ENCODE results near the gene BMF.
"Not testable (repeated sequence)": the region's sequence is repeated elsewhere in the genome, so short reads cannot be mapped to it uniquely, and the experiment has no call there.

BMF gene

DNA sequence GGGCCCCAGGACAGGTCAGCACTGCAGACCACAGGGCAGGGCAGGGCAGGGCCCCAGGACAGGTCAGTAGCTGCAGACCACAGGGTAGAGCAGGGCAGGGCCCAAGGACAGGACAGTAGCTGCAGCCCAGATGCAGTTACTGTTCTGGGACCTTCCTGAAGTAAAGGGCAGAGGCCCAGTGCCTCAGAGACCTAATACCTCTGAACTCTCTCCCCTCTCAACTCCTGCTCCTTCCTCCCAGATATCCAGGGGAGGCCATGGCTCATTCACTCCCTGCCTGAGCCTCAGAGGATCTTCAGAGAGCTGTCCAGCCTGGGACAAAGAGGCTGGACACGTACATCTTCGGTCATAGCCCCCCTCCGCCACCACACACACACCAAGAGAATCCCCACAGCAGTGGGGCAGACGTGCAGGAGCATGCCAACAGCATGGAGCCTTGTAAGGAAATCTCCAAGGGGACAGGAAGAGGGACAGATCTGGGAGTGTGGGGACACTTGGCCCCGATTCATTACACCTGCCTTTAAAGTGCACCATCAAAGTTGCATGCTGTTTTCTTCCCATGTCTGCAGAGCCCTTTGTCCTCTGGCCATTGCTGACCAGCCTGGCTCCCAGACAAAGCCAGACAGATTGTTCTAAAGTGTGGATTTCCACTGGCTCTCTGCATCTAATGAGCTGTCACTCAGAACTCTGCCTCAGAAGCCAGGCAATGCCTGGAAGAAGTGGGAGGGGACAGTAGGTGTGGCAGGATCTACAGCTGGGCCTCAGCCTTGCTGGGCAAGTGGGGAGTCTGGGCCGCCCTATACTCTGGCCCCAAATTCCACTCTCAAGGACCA, 28.0 kb upstream of the BMF start:
- TF ChIP-seq, protein P1, sequence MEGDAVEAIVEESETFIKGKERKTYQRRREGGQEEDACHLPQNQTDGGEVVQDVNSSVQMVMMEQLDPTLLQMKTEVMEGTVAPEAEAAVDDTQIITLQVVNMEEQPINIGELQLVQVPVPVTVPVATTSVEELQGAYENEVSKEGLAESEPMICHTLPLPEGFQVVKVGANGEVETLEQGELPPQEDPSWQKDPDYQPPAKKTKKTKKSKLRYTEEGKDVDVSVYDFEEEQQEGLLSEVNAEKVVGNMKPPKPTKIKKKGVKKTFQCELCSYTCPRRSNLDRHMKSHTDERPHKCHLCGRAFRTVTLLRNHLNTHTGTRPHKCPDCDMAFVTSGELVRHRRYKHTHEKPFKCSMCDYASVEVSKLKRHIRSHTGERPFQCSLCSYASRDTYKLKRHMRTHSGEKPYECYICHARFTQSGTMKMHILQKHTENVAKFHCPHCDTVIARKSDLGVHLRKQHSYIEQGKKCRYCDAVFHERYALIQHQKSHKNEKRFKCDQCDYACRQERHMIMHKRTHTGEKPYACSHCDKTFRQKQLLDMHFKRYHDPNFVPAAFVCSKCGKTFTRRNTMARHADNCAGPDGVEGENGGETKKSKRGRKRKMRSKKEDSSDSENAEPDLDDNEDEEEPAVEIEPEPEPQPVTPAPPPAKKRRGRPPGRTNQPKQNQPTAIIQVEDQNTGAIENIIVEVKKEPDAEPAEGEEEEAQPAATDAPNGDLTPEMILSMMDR (IDR thresholded peaks at IDR 0.05; ENCODE audit: low read depth, low read length) = no peak
- no peak for DNase-seq (ENCODE audit: low read depth in 2 of 2)
- H3K4me3 ChIP-seq (replicated peaks in 1 of 2; ENCODE audit: low read depth in 2 of 2, low read length in 2 of 2) = no peak overlapping the region

DNA sequence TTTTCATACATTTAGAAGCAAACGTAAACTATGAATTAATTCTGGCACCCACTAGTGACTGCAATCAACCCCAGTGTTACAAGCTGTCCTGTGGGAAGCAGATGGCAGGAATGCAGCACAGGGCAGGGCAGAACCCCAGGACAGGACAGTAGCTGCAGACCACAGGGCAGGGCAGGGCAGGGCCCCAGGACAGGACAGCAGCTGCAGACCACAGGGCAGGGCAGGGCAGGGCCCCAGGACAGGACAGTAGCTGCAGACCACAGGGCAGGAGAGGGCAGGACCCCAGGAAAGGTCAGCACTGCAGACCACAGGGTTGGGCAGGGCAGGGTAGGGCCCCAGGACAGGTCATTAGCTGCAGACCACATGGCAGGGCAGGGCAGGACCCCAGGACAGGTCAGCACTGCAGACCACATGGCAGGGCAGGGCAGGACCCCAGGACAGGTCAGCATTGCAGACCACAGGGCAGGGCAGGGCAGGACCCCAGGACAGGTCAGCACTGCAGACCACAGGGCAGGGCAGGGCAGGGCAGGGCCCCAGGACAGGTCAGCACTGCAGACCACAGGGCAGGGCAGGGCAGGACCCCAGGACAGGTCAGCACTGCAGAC, 27.3 kb upstream of the BMF start:
- not testable (repeated sequence) for DNase-seq (ENCODE audit: low read depth in 2 of 2); H3K4me3 ChIP-seq (replicated peaks in 1 of 2; ENCODE audit: low read depth in 2 of 2, low read length in 2 of 2)

DNA sequence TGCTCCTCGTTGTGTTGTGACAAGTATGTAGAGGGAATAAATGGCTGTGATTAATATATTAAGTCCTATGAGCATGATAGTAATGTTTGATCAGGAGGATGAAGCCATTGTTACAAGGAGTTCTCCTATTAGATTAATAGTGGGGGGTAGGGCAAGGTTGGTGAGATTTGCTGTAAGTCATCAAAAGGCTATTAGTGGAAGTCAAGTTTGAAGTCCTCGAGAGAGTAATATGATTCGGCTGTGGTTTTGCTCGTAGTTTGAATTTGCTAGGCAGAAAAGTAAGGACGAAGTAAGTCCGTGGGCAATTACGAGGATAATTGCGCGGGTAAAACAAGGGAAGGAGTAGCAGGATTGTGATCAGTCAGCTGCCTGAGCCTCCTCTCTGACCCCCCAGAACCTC, 26.2 kb upstream of the BMF start:
- TF ChIP-seq, protein P1 (IDR thresholded peaks at IDR 0.05; ENCODE audit: low read depth, low read length) = no peak
- no peak overlapping the region for H3K4me3 ChIP-seq (replicated peaks in 1 of 2; ENCODE audit: low read depth in 2 of 2, low read length in 2 of 2)
- DNase-seq (ENCODE audit: low read depth in 2 of 2) = no peak

DNA sequence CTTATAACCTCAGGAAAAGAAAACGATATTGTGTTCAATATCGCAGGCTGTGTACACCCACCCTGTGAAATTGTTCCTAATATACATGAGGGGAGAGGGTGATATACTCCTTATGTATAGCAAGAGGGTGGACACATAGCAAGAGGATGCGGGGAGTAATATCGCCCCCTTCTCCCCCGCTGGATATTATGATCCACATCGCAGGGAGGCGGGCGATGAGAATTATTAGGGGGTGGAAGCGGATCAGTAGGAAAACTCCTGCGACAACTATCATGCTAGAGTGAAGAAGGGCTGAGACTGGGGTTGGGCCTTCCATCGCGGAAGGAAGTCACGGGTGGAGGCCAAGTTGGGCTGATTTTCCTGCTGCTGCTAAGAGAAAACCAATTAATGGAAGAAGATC, 24.9 kb upstream of the BMF start:
- no peak for DNase-seq (ENCODE audit: low read depth in 2 of 2)
- H3K4me3 ChIP-seq (replicated peaks in 1 of 2; ENCODE audit: low read depth in 2 of 2, low read length in 2 of 2) = no peak overlapping the region
- TF ChIP-seq, protein P1 (IDR thresholded peaks at IDR 0.05; ENCODE audit: low read depth, low read length) = no peak

DNA sequence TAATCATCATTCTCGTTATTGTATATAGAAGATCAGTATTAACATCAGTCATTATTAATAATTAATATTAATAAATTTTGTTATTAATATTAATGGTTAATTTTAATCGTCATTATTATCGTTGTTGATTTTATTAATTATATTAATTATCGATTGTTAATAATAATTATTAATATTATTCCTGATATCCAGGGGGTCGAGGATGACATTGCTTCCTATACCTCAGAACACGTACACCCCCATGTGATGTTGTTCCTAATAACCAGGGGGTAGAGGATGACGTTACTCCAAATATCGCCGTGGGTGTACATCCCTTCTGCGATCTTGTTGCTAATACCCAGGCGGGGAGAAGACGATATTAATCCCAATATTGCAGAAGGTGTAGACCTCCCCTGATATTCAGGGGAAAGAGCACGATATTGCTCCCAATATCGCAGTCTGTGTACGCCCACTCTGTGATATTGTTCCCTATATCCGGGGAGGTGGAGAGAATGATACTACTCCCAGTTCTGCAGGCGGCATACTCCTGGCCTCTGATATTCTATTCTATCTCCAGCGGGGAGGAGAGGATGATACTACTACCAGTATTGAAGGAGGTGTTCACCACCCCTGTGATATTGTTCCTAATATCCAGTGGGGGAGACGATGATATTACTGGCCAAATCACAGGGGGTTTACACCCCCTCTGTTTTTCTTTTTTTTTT, 22.3 kb upstream of the BMF start:
- H3K4me3 ChIP-seq (replicated peaks in 1 of 2; ENCODE audit: low read depth in 2 of 2, low read length in 2 of 2) = no peak overlapping the region
- TF ChIP-seq, protein P1 (IDR thresholded peaks at IDR 0.05; ENCODE audit: low read depth, low read length) = no peak
- DNase-seq (ENCODE audit: low read depth in 2 of 2) = no peak

DNA sequence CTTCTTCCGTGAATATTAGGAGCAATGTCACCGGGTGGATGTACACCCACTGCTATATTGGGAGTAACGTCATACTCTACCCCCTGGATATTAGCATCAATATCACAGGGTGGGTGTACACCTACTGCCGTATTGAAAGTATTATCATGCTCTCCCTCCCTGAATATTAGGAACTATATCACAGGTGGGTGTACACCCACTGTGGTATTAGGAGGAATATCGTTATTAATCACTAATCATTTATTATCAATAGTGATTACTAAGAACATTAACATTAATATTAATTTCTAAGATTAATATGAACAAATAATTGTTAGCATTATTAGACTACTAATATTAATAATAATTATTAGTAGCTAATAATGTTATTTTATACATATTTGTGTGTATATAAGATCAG, 21.4 kb upstream of the BMF start:
- no peak overlapping the region for H3K4me3 ChIP-seq (replicated peaks in 1 of 2; ENCODE audit: low read depth in 2 of 2, low read length in 2 of 2)
- TF ChIP-seq, protein P1 (IDR thresholded peaks at IDR 0.05; ENCODE audit: low read depth, low read length) = no peak
- no peak for DNase-seq (ENCODE audit: low read depth in 2 of 2)

Measured in cardiac fibroblast (primary cell).